ENCODE results near the gene GPC2.

Gene GPC2

DNA sequence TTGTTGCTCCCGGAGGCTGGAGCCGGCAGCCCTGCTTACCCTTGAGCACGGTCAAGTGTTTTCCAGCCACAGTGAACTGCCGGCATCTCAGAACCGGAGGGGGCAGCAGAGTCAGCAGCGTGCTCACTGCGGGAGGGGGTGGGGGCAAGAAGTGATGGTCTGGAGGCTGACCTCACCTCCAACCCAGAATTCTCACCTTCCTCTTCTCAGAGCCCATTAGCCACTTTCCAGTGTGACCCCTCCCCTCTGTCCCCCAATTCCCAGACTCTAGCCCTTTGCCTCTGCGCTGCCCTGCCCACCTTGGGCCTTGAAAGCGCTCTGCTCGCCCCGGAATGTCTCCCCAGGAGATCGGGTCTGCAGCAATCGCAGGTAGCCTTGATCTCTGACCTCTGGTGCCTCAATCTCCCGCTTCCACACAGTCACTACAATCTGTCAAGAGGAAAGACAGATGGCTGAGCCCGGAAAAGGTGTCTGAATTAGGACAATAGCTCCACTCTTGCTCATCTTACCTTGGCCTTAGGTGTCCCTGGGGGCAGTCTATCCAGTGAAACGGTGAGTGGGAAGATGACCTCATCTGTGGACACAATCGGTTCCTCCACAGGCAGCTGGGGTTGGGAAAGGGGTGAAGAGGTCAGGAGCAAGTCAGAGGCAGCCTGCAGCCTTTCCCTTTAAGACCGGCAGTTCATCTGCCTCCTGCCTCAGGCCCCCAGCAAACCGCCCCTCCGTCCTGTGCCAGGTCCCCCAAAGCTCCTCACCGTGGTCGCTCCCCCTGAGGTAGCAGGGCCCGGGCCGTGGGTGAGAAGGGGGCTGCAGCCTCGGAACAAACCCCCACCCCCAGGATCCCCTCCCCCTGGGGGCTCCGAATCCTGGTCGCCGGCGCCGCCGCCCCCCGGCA, 19.6 kb downstream of the GPC2 start:
- no peak for TF ChIP-seq CREB1 (IDR thresholded peaks at IDR 0.05; ENCODE audit: low read depth)

DNA sequence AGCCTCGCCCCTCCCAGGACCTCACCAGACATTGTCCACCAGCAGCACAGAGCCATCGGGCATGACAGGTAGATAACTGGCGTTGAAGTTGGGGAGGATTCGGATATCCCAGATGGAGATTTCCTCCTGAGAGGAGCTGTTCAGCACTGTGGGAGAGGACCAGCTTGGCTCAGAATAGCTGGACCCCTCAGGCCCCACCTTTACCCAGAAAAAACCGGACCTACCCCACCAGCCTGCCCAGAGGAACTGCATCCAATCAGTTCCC, 20.2 kb downstream of the GPC2 start:
- no peak for TF ChIP-seq NFIC (IDR thresholded peaks at IDR 0.05)
- no peak for TF ChIP-seq CREB1 (IDR thresholded peaks at IDR 0.05; ENCODE audit: low read depth)

GRCh38 chr7:100156331-100157068, 20.7 kb downstream of the GPC2 start:
- TF ChIP-seq ZBTB7A (IDR thresholded peaks at IDR 0.05; ENCODE audit: low read depth) (no peak), TCF12 (IDR thresholded peaks at IDR 0.05; ENCODE audit: low read depth) (no peak), RAD21 (IDR thresholded peaks at IDR 0.05; ENCODE audit: low read depth) (no peak), EP300 (IDR thresholded peaks at IDR 0.05; ENCODE audit: borderline replicate concordance) (no peak), EGR1 (IDR thresholded peaks at IDR 0.05) (no peak)
- TF ChIP-seq, protein P1, sequence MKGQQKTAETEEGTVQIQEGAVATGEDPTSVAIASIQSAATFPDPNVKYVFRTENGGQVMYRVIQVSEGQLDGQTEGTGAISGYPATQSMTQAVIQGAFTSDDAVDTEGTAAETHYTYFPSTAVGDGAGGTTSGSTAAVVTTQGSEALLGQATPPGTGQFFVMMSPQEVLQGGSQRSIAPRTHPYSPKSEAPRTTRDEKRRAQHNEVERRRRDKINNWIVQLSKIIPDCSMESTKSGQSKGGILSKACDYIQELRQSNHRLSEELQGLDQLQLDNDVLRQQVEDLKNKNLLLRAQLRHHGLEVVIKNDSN (IDR thresholded peaks at IDR 0.05), result no peak

DNA sequence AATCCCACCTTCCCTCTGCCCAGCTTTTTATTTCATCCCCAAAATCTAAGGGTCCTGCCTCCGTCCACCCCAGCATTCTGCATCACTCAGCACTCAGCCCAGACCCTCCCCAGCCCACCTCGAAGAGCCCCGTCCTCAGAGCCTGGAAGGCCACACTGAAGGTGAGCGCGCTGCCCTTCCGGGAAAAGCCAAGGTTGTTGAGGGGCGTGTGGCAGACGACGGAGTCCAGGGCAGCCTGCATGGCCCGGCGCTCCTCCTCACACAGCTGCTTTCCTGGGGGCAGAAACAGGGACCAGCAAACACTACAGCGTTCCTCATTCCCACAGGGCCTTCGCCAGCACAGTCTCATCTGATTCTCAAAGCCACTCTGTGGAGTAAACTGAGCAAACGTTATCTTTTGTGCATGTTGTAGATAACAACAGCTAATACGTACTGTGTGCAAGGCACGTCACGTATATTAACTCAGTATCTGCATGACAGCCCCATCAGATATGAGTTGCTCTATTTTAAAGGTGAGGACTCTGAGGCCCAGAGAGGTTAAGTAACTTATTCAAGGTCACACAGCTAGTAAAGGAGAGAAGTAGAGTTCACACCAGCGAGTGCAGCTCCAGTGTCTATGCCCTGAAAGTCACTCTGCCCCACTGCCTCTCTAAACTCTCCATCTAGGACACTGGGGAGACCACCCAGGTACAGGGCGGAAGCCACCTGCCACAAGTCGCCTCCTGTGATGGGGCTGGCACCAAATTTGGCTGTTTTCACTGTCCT, 21.4 kb downstream of the GPC2 start:
- no peak for TF ChIP-seq TCF12 (IDR thresholded peaks at IDR 0.05; ENCODE audit: low read depth)
- TF ChIP-seq ZBTB7A (IDR thresholded peaks at IDR 0.05; ENCODE audit: low read depth), result no peak
- TF ChIP-seq YY1 (IDR thresholded peaks at IDR 0.05; ENCODE audit: low read depth), result no peak
- no peak for TF ChIP-seq RAD21 (IDR thresholded peaks at IDR 0.05; ENCODE audit: low read depth)
- TF ChIP-seq TEAD4 (IDR thresholded peaks at IDR 0.05), result no peak
- TF ChIP-seq NFIC (IDR thresholded peaks at IDR 0.05), result no peak
- TF ChIP-seq FOXM1 (IDR thresholded peaks at IDR 0.05; ENCODE audit: borderline replicate concordance, low read depth), result no peak
- no peak for TF ChIP-seq REST (IDR thresholded peaks at IDR 0.05; ENCODE audit: low read depth)
- TF ChIP-seq MAX (IDR thresholded peaks at IDR 0.05), result no peak
- TF ChIP-seq EP300 (IDR thresholded peaks at IDR 0.05; ENCODE audit: borderline replicate concordance), result no peak
- TF ChIP-seq, protein P1 (IDR thresholded peaks at IDR 0.05), result no peak
- no peak for TF ChIP-seq EGR1 (IDR thresholded peaks at IDR 0.05)
- TF ChIP-seq CREB1 (IDR thresholded peaks at IDR 0.05; ENCODE audit: low read depth), result no peak

DNA sequence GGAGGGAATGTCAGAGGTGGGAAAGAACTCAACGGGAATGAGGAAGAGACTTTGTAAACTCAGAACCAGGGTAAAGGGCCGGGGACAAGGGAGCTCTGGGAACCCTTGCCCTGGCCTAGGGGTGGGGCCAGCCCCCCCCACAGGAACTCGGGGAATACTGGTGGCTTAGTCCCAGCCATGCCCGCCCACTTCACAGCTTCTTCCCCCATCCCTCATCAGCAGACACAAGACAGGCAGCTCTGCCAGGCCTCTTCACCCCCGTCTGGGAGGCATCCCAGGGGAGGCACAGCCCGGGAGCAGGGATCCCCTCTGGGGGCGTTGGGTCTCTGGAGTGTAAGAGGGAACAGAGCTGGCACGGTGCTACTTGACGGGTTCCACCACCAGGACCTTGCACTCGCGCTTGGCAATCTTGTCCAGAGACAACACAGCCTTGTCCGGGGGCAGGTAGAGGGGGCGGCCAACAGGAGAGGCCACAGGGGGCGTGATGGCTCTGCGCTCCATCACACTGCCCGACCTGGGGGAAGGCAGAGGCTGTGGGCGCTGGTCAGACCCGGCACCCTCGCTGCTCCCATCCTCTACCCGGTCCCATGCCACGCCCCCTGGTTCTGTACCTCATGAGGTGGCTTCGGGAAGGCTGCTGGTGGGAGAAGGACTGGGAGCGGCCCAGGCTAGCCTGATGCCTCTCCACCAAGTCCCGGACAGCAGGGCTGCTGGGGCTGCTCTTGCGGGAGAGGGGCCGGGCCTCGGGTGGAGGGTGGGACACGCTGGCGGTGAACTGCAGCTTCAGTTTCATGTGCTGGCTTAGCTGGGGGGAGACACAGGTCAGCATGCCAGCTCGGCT, 22.3 kb downstream of the GPC2 start:
- TF ChIP-seq FOXM1 (IDR thresholded peaks at IDR 0.05; ENCODE audit: borderline replicate concordance, low read depth) (no peak), YY1 (IDR thresholded peaks at IDR 0.05; ENCODE audit: low read depth) (no peak), EGR1 (IDR thresholded peaks at IDR 0.05) (no peak), TAF1 (IDR thresholded peaks at IDR 0.05; ENCODE audit: low read depth) (no peak), CEBPB (IDR thresholded peaks at IDR 0.05) (no peak), ZBTB7A (IDR thresholded peaks at IDR 0.05; ENCODE audit: low read depth) (no peak), MAX (IDR thresholded peaks at IDR 0.05) (no peak), RAD21 (IDR thresholded peaks at IDR 0.05; ENCODE audit: low read depth) (no peak), NFIC (IDR thresholded peaks at IDR 0.05) (no peak), TCF12 (IDR thresholded peaks at IDR 0.05; ENCODE audit: low read depth) (no peak)

DNA sequence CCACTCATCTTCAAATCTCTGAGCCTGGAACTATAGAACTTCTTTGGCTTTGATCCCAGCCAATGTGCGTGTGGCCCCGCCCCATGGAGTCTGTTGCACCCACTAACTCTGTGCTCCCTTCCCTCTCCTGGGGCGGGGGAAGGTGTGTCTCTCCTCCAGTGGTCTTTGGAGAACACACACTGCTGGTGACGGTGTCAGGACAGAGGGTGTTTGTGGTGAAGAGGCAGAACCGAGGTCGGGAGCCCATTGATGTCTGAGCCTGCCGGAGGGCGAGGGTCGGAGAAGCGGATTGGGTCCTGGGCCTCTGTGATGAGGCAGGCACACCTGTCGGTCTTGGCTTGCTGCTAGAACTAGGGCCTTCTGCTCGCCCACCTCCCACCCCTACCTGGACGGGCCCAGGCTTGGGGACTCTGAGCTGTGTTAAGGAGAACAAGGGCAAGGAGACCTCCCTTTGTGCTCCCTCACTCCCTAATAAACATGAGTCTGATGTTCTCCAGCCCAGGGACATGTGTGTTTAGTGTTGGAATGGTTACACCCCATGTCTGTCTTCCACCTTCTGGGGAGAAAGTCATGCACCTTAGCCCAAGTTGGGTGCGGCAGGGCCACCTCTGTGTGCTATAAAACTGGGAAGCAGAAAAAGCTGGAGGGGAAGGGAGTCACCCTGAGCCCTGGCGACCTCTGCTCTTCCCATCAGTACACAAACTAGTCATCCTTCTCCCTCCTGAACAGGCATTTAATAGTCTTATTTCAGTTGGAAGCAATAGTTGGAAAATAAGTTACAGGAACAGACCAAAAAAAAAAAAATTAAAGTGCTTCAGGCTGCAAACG, 23.3 kb downstream of the GPC2 start:
- TF ChIP-seq EGR1 (IDR thresholded peaks at IDR 0.05), result no peak
- no peak for TF ChIP-seq EP300 (IDR thresholded peaks at IDR 0.05; ENCODE audit: borderline replicate concordance)
- TF ChIP-seq, protein P1 (IDR thresholded peaks at IDR 0.05), result no peak
- TF ChIP-seq YY1 (IDR thresholded peaks at IDR 0.05; ENCODE audit: low read depth), result no peak
- TF ChIP-seq FOXM1 (IDR thresholded peaks at IDR 0.05; ENCODE audit: borderline replicate concordance, low read depth), result no peak
- no peak for TF ChIP-seq TCF12 (IDR thresholded peaks at IDR 0.05; ENCODE audit: low read depth)
- TF ChIP-seq CEBPB (IDR thresholded peaks at IDR 0.05), result no peak
- no peak for TF ChIP-seq NFIC (IDR thresholded peaks at IDR 0.05)

Measured in Ishikawa (cell line).